Skin epidermis (tissue), 12 donors: Measurements from ENCODE around the gene STEAP4.
"Not testable (repeated sequence)": the region's sequence is repeated elsewhere in the genome, so short reads cannot be mapped to it uniquely, and the experiment has no call there.

ENCODE experiments used
- H3K27ac ChIP-seq, 21 experiments: fragments of 200-600 bp; sonication (generic) in 11 of 21; one replicate each; pipeline ENCODE4 v1.5.0; 2020; ENCODE audit warnings: mild to moderate bottlenecking in 3 of 21, inconsistent platforms in 2 of 21, moderate library complexity in 2 of 21
- H3K4me3 ChIP-seq, 7 experiments: fragments of 200-600 bp; sonication (generic) in 2 of 7; one replicate each; pipeline ENCODE4 v1.5.0; 2020; ENCODE audit warnings: inconsistent platforms in 2 of 7, mild to moderate bottlenecking in 2 of 7, moderate library complexity in 1 of 7

Gene STEAP4

DNA sequence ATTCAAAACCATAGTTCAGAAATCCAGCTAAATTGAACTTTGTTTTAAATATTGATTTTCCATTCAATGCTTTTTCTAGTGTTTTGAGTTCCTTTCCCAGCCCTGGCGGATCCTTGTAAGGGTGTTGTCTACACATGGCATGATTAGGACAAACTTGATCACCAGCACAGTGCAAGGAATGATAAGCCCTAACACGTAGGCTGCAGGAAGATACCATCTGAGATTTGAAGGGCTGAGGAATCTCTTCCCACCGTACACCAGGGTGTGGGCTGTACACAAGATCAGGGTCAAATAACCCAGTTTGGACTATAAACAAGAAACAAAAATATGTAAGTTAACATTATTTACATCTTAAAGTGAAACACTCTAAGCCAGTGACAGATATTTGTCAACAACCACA lies 27.4 kb downstream of the STEAP4 start:
- H3K4me3 ChIP-seq = no peak overlapping the region
- peak overlapping the region in 3 of 21 experiments; percentile 2 to 24 (median 13) for H3K27ac ChIP-seq

DNA sequence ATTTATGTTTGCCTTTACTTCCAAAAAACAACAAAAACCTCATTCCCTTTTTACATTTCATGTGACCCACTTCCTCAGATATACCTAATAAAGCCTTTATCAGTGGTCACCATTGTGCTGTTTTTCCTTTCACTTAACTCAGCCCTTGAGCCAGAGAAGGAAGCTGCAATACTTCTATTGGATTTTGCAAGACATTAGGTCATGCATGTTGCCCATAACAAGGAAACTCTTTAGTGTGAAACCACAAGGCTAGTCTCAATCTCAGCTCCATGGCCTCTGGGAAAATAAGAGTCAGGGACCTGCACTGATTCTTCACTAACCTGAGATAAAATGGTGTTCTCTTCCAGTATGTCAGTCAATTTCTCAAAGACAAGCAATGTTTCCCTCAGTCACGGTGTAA lies 27.8 kb downstream of the STEAP4 start:
- H3K27ac ChIP-seq = peak overlapping the region in 3 of 21 experiments; percentile 2 to 24 (median 13)
- no peak overlapping the region for H3K4me3 ChIP-seq

- Histone ChIP-seq H3K27ac (no peak overlapping the region), H3K4me3 (no peak overlapping the region)
These were observed 30.0 kb downstream of the STEAP4 start for GRCh38 chr7:88276605-88277153.

- H3K27ac ChIP-seq, H3K4me3 ChIP-seq: not testable (repeated sequence)
These were observed 31.8 kb downstream of the STEAP4 start for GRCh38 chr7:88274856-88275255.

DNA sequence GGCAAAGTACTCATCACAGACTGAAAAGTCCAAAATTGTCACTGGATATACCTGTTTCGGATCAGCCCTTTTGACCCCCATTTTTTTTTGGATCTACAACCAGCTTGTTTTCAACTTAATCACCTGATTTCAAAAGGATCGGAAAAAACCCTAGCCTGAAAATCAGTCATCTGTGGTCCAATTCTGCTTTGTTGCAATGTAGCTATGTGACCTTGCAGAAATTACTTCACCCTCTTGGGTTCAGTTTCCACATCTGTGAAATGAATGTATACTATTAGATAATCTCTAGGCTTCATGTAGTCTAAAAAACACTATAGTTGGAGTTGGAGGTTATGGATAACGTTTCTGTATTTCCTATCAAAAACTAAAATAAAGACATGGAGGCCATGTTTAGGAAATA lies 37.1 kb downstream of the STEAP4 start:
- no peak overlapping the region for H3K27ac ChIP-seq

GRCh38 chr7:88268858-88269257 lies 37.8 kb downstream of the STEAP4 start:
- no peak overlapping the region for H3K27ac ChIP-seq
- no peak overlapping the region for H3K4me3 ChIP-seq

More for the DNA sequence above, 37.1 kb downstream of the STEAP4 start:
- H3K4me3 ChIP-seq = no peak overlapping the region

DNA sequence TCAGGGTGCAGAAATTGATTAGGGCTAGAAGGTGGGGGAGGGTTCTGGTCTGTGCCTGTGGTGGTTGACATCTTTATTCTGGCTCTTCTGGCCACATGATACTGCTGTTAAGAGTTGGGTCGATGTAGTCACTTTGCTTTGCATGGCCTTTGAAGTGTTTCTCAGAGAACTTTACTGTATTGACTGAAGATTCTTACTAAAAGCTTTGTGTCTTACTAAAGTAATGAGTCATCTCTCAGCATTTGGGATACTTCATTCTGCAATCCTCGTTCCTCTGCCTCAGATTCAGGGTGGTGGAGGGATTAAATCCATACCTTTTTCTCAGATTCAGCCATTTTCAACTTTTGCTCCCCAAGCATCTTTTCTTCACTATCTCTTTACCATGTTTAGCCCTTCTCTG lies 38.6 kb downstream of the STEAP4 start:
- Histone ChIP-seq H3K4me3 (no peak overlapping the region), H3K27ac (no peak overlapping the region)

DNA sequence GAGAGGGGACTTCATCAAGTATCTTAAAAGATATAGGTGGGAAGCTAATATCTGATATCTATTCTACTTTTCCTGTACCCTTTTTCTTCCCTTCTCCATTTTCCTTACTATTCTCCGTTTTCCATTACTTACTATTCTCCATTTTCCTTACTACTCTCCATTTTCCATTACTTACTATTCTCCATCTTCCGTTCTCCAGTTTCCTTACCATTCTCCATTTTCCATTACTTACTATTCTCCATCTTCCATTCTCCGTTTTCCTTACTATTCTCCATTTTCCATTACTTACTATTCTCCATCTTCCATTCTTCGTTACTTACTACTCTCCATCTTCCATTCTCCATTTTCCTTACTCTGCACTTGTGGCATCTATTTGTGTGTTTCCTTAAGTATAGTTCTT lies 39.3 kb downstream of the STEAP4 start:
- no peak overlapping the region for H3K27ac ChIP-seq
- no peak overlapping the region for H3K4me3 ChIP-seq

GRCh38 chr7:88264987-88265386 lies 41.7 kb downstream of the STEAP4 start:
- H3K4me3 ChIP-seq, H3K27ac ChIP-seq: not testable (repeated sequence)

DNA sequence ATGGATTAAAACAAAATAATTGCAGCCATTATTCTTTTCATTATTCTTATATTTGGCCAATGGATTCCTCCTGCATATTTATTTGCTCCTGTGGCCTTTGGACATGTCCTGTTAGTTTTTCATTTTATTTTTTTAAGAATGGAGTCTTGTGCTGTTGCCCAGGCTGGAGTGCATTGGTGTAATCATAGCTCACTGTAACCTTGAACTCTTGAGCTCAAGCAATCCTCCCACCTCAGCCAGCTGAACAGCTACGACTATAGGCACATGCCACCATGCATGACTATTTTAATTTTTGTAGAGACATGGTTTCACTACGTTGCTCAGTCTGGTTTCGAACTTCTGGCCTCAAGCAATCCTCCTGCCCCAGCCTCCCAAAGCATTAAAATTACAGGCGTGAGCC lies 44.1 kb downstream of the STEAP4 start:
- Histone ChIP-seq H3K4me3 (no peak overlapping the region), H3K27ac (no peak overlapping the region)

DNA sequence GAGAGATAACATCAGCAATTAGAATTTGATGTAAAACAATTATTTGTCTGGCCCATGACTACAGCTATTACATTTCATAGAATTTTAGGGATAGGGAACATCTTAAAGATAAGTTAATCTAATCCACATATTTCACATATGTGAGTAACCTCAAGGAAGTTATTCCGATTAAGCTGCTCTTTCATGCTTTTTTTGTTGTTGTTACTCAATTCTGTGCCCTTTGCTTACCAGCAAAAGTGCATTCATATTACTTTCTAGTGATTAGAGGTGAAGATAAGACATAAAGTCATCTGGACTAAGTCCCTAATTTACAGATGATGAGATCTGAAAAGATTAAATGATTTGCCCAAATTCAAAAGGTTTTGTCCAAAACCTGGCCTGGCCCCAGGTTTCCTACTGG lies 46.0 kb downstream of the STEAP4 start:
- no peak overlapping the region for H3K27ac ChIP-seq
- no peak overlapping the region for H3K4me3 ChIP-seq

GRCh38 chr7:88259656-88260380 lies 46.9 kb downstream of the STEAP4 start:
- Histone ChIP-seq H3K27ac (no peak overlapping the region), H3K4me3 (no peak overlapping the region)

DNA sequence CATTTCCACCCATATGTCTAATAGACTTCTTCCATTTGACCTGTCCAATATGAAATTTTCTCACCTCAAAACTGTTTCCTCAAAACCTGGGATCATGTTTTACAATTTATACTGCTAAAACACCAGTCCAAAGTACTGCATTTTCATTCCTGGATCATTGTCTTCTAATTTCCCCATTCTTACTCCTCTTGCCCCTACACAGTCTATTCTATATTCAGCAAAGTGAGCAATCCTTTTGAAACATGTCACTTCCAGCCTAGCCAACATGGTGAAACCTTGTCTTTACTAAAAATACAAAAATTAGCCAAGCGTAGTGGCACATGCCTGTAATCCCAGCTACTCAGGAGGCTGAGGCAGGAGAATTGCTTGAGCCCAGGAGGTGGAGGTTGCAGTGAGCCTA lies 48.4 kb downstream of the STEAP4 start:
- not testable (repeated sequence) for H3K4me3 ChIP-seq, H3K27ac ChIP-seq

DNA sequence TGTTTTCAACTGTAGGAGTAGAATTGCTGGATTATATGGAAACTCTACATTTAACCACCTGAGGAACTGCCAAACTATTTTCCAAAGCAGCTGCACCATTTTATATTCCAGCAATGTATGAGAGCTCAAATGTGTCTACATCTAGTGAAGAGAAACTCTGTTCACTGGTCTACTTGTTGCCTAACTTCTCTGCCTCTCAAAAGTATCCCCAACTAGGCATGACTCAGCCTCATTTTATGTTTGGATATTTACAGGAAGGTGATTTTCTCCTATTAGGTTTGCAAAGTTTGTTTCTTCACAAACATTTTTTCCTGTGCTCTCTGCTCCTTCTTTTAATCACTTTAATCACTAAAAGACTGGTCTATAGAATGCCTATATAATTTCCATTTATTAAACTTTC lies 49.8 kb downstream of the STEAP4 start:
- no peak overlapping the region for H3K4me3 ChIP-seq
- no peak overlapping the region for H3K27ac ChIP-seq

DNA sequence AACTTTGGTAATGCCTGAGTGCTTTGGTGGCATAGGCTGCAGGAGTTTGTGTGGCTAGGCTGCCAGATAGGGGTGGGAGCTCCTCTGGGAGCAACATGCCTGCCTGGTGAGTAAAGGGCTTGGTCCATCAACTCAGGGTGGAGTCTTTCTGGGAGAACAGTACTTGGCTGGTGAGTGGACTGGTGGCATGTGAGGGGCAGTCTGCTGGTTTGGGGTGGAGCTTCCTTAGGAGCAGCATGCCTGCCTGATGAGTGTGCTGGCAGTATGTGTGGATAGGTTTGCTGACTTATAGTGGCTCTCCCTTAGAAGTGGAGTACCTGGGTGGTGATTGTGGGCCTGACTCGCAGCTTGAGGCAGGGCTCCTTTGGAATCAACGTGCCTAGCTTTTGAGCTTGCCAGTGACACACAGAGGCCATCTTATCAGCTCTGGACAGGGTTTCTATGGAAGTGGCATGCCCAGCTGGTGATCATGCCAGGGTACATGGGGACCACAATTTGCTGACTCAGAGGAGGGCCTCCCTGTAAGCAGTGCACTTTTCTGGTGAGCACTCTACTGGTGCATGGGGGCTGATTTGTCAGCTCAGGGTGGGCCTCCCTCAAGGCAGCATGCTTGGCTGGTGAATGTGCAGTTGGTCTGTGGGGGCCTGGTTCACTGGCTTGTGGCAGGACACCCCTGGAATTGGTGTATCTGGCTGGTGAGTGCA lies 51.8 kb downstream of the STEAP4 start:
- no peak overlapping the region for H3K27ac ChIP-seq
- H3K4me3 ChIP-seq = no peak overlapping the region

DNA sequence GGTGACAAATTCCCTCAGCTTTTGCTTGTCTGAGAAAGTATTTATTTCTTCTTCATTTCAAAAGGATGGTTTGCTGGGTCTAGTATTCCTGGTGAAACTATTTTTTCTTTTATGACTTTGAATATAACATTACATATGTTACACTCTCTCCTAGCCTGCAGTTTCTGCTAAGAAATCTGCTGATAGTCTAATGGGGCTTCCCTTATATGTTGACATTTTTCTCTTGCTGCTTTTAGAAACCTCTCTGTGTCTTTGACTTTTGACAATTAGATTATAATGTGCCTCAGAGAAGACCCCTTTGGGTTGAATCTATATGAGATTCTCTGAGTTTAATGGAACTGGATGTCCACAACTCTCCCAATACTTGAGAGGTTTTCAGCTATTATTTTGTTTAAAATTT lies 53.1 kb downstream of the STEAP4 start:
- Histone ChIP-seq H3K27ac (no peak overlapping the region), H3K4me3 (no peak overlapping the region)

DNA sequence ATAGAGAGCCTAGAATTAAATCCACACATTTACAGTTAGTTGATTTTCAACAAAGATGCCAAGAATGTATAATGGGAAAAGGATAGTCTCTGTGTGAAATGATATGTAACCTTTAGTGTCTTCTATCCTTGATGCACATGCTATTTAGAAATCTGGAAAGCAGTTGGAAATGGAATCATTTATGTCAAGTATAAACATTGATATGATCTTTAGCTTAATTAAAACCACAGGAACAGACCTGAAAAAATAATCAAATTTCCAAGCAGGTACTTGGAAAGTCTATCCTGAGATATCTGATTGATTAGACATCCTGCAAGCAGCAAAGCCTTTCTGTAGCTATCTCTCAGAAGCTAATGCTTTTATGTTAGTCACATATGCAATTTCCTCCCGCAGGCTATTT lies 62.4 kb downstream of the STEAP4 start:
- Histone ChIP-seq H3K27ac (no peak overlapping the region), H3K4me3 (no peak overlapping the region)

- no peak overlapping the region for H3K27ac ChIP-seq
- H3K4me3 ChIP-seq = no peak overlapping the region
These were observed 63.3 kb downstream of the STEAP4 start for GRCh38 chr7:88243345-88243909.

DNA sequence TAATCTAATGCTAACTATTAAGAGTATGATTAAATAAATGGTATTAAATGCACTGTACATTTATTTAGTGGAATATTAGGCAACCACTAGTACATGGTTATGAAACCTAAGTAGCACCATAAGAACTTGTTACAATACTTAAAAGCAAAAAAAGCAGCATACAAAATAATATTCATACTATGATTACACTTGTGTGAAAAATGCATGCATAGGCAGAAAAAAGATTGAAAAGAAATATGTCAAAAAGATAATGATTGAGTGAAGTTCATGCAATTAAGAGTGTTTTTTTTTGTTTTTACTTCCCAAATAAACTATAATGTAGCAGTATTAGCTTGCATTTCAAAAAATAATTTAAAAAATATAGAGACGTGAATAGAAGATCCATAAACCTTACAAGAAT lies 66.8 kb downstream of the STEAP4 start:
- H3K27ac ChIP-seq = no peak overlapping the region
- no peak overlapping the region for H3K4me3 ChIP-seq

GRCh38 chr7:88233828-88234227 lies 72.9 kb downstream of the STEAP4 start:
- Histone ChIP-seq H3K27ac (no peak overlapping the region), H3K4me3 (no peak overlapping the region)

DNA sequence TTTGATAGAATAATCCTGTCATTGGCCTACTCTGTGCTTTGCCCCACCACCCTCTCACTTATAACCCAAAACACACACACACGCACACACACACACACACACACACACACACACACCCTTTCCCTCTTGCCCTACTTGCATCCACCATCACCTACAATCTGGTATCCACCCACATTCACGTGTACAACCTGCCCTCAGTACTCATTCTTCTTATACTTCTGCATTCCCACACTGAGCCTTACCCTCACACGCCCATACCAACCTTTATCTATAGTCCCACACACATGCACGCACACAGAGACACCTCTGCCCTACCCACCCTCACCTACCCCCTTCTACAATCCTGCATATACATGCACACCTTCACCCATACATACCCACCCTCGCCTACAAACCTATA lies 76.0 kb downstream of the STEAP4 start:
- Histone ChIP-seq H3K4me3 (no peak overlapping the region), H3K27ac (no peak overlapping the region)
